ENCODE data around the gene STAT4. TPM values are rescaled to one million over a fixed set of nuclear protein-coding genes. Genes with fewer than 3 reads are reported as not detected.

The STAT4 gene
- total RNA-seq, 4 donors from 2014 or later = 0.34 to 2.7 (median 0.81) TPM; not detected in 1

DNA sequence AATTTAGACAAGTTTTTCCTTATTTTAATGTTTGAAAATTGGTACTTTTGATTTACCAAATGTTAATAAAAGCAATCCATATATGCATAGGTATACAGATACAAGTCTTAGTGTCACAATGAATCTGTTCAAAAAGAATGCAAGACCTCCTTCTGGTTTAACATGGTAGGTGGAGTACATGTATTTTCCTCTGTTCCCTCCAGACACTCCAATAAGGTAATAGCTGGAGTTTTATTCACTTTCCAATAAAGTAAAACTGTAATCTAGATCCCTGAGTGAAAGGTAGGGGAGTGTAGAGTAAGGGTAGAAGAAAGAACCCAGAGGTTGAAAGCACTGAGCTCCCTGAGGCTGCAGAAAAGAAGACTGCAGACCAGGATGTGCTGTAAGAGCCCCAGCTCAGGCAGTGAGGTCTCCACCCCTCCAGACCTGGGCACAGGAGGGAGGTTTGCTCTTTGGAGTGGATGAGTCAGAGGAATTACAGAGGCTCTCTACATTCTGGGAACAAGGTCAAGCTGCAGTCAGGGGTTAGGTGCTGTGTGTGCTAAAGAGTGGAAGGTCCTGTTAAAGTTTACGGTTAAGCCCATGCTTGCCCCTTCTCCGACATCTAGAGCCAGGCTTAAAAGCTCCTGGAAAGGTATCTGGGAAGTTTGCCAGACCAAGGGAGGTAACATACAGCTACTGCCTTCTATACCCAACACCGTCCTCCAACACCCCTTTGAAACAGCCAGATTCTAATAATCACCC lies 109.2 kb downstream of the STAT4 start:
- Histone ChIP-seq H3K27me3 (no peaks in the 10 kb centered on the region), H3K4me3 (no peak overlapping the region), H3K27ac (no peak overlapping the region), H3K4me1 (peaks cover 10% of the 10 kb centered on the region), H3K36me3 (no peaks in the 10 kb centered on the region), H3K9me3 (no peaks in the 10 kb centered on the region)
- TF ChIP-seq, protein P1, sequence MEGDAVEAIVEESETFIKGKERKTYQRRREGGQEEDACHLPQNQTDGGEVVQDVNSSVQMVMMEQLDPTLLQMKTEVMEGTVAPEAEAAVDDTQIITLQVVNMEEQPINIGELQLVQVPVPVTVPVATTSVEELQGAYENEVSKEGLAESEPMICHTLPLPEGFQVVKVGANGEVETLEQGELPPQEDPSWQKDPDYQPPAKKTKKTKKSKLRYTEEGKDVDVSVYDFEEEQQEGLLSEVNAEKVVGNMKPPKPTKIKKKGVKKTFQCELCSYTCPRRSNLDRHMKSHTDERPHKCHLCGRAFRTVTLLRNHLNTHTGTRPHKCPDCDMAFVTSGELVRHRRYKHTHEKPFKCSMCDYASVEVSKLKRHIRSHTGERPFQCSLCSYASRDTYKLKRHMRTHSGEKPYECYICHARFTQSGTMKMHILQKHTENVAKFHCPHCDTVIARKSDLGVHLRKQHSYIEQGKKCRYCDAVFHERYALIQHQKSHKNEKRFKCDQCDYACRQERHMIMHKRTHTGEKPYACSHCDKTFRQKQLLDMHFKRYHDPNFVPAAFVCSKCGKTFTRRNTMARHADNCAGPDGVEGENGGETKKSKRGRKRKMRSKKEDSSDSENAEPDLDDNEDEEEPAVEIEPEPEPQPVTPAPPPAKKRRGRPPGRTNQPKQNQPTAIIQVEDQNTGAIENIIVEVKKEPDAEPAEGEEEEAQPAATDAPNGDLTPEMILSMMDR (IDR thresholded peaks at IDR 0.05) = no peak
- TF ChIP-seq EP300 (IDR thresholded peaks at IDR 0.05) (no peak), POLR2A (IDR thresholded peaks at IDR 0.05) (no peak), POLR2AphosphoS5 (IDR thresholded peaks at IDR 0.05) (no peak)
- 56% methylated on average over 3 of the region's 3 CpGs for WGBS
- no peak for DNase-seq (ENCODE audit: low spot score in 2 of 2)

DNA sequence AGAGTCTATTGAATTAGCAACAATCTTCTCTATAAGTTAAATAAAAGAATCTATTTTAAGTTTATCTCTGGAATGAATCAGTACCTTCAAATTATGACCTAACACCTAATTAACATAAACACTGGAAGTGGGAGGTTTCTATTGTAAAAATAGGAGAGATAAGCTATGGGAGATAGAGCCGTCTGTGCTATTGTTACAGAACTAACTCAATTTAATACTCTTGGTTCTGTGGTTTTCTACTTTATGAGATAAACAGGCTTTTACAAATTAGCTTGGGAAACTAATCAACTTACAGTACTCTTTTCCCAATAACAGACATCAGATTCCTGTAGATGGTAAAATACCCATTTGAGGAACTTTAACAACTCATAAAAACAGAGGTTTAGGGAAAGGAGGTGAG lies 111.2 kb downstream of the STAT4 start:
- H3K4me3 ChIP-seq = no peak overlapping the region
- H3K9me3 ChIP-seq = no peaks in the 10 kb centered on the region
- TF ChIP-seq POLR2A (IDR thresholded peaks at IDR 0.05) = no peak
- TF ChIP-seq EP300 (IDR thresholded peaks at IDR 0.05) = no peak
- TF ChIP-seq, protein P1 (IDR thresholded peaks at IDR 0.05) = no peak
- TF ChIP-seq POLR2AphosphoS5 (IDR thresholded peaks at IDR 0.05) = no peak
- peaks cover 10% of the 10 kb centered on the region for H3K4me1 ChIP-seq
- 53% methylated on average over 1 of the region's 1 CpG for WGBS
- H3K36me3 ChIP-seq = no peaks in the 10 kb centered on the region
- DNase-seq (ENCODE audit: low spot score in 2 of 2) = no peak
- H3K27me3 ChIP-seq = no peaks in the 10 kb centered on the region
- no peak overlapping the region for H3K27ac ChIP-seq

DNA sequence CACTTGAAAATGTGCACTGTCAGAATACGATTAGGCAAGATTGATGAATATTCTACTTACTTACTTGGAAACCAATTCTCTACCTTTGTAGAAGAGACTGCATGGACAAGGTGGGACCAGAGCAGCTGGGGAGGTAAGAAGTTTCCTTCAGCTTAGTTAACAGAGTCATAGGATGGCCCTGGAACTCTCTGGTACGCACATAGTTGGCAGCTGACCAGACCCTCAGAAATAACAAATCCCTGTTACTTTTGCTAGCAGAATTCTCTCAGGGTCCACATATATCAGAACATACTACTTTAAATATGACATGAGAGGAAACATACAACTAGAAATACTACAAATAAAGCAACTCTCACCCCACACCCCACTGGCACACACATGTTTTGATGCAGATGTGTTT lies 112.1 kb downstream of the STAT4 start:
- Histone ChIP-seq H3K4me1 (peaks cover 10% of the 10 kb centered on the region), H3K36me3 (no peaks in the 10 kb centered on the region), H3K27ac (no peak overlapping the region), H3K9me3 (no peaks in the 10 kb centered on the region), H3K27me3 (no peaks in the 10 kb centered on the region), H3K4me3 (no peak overlapping the region)
- no peak for TF ChIP-seq EP300 (IDR thresholded peaks at IDR 0.05)
- no peak for TF ChIP-seq POLR2A (IDR thresholded peaks at IDR 0.05)
- TF ChIP-seq, protein P1 (IDR thresholded peaks at IDR 0.05) = no peak
- no peak for DNase-seq (ENCODE audit: low spot score in 2 of 2)
- WGBS = 74% methylated on average over 2 of the region's 2 CpGs

DNA sequence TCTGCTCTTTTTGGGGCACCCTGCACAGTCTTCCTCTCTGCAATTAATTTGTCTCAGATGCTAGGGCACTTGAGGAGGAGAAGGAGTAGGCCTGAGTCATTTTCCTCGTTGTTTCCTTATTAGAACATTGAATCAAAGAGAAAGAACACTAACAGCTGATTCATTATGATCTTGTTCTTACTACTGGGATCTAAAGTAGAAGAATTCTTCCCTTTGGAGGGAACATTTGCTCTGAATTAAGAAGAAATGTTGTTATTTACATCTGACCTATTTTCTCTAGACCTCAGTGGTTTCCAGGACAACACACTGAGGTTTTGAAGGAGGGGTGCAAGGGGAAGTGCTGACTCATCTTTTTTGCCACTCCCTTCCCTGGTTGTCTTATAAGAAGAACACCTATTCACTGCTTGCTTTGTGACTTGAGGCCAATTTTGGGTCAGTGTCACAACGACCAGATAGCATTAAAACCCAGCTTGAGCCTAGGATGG lies 112.5 kb downstream of the STAT4 start:
- no peak overlapping the region for H3K4me3 ChIP-seq
- H3K27ac ChIP-seq = peak overlapping the region; percentile 27
- H3K4me1 ChIP-seq = peaks cover 10% of the 10 kb centered on the region
- WGBS = 15% methylated on average over 2 of the region's 2 CpGs
- H3K27me3 ChIP-seq = no peaks in the 10 kb centered on the region
- H3K36me3 ChIP-seq = no peaks in the 10 kb centered on the region
- no peak for DNase-seq (ENCODE audit: low spot score in 2 of 2)
- H3K9me3 ChIP-seq = no peaks in the 10 kb centered on the region
- TF ChIP-seq POLR2A (IDR thresholded peaks at IDR 0.05) (no peak), EP300 (IDR thresholded peaks at IDR 0.05) (no peak), POLR2AphosphoS5 (IDR thresholded peaks at IDR 0.05) (no peak)
- TF ChIP-seq, protein P1 (IDR thresholded peaks at IDR 0.05) = no peak

DNA sequence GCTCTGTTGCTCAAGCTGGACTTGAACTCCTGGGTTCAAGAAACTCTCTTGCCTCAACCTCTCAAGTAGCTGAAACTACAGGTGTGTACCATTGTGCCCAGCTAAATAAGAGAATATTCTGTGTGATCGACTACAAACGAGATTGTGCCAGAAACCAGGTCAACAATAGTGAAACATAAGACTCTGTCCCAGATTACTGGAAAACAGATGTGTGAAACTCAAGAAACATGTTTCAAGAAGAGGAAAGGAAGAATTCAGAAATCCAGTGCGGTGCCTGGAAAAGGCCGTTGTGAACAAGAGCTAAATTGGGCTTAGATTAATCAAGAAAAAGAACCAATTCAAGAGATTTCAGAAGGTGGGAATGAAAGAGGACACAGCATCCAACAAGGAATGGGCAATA lies 113.4 kb downstream of the STAT4 start:
- no peak for DNase-seq (ENCODE audit: low spot score in 2 of 2)
- 77% methylated on average over 4 of the region's 4 CpGs for WGBS

More for the DNA sequence above, 113.4 kb downstream of the STAT4 start:
- Histone ChIP-seq H3K4me1 (peaks cover 10% of the 10 kb centered on the region), H3K4me3 (no peak overlapping the region), H3K36me3 (no peaks in the 10 kb centered on the region), H3K27me3 (no peaks in the 10 kb centered on the region), H3K9me3 (no peaks in the 10 kb centered on the region), H3K27ac (no peak overlapping the region)
- TF ChIP-seq POLR2AphosphoS5 (IDR thresholded peaks at IDR 0.05) (no peak), POLR2A (IDR thresholded peaks at IDR 0.05) (no peak), EP300 (IDR thresholded peaks at IDR 0.05) (no peak)
- TF ChIP-seq, protein P1 (IDR thresholded peaks at IDR 0.05) = no peak
